HEK293 (cell line): Measurements from ENCODE around the gene BHLHE23.

ENCODE experiments used
- CTCF ChIA-PET: fragments of 350-600 bp; formaldehyde crosslinking; extraction: SDS; loops from one replicate; lab custom pipeline; 2021; ENCODE audit warnings: antibody characterized with exemption; lab: Yijun Ruan, JAX
- POLR2A ChIA-PET: fragments of 300-600 bp; formaldehyde crosslinking; extraction: SDS; loops from one replicate; lab custom pipeline; 2020; ENCODE audit warnings: antibody characterized with exemption, inconsistent platforms; lab: Yijun Ruan, JAX
- H3K27ac ChIP-seq: fragments of 200-500 bp; sonication (Bioruptor generic); 2 replicates; pipeline ENCODE4 v1.5.1; 2014; ENCODE audit warnings: low read depth, low read length, control low read depth, inconsistent platforms; ENCODE audit errors: extremely low read depth
- H3K36me3 ChIP-seq, 2 experiments: fragments of 200-500 bp in 1 of 2; sonication (Bioruptor generic) in 1 of 2; 1 replicate in 1 of 2; 2 replicates in 1 of 2; pipeline ENCODE4 v1.5.1; 2014 to 2017; ENCODE audit warnings: inconsistent platforms in 2 of 2, low read length in 2 of 2; ENCODE audit not compliant: control insufficient read depth in 2 of 2, insufficient read depth in 1 of 2
- H3K4me1 ChIP-seq: fragments of 200-500 bp; sonication (Bioruptor generic); 2 replicates; pipeline ENCODE4 v1.5.1; 2014; ENCODE audit warnings: mild to moderate bottlenecking, low read length, inconsistent platforms; ENCODE audit not compliant: control insufficient read depth, insufficient read depth
- H3K4me3 ChIP-seq: 2 replicates; pipeline ENCODE4 v1.5.1; 2011; ENCODE audit warnings: low read depth, mild to moderate bottlenecking, control low read depth, low read length, moderate library complexity
- H3K9me3 ChIP-seq: fragments of 200-500 bp; sonication (Bioruptor generic); 2 replicates; pipeline ENCODE4 v1.5.1; 2014; ENCODE audit warnings: low read depth, low read length, inconsistent platforms; ENCODE audit not compliant: control insufficient read depth, insufficient read depth
- GLIS2 ChIP-seq: fragments of 450-650 bp; formaldehyde crosslinking; IDR thresholded peaks from 2 replicates; pipeline ENCODE4 v1.5.1; 2016; ENCODE audit warnings: missing biosample characterization, missing genetic modification characterization
- HIC1 ChIP-seq: fragments of 450-650 bp; formaldehyde crosslinking; IDR thresholded peaks from 2 replicates; pipeline ENCODE4 v1.5.1; 2016; ENCODE audit warnings: missing biosample characterization, missing genetic modification characterization
- OSR2 ChIP-seq: fragments of 450-650 bp; formaldehyde crosslinking; IDR thresholded peaks from 2 replicates; pipeline ENCODE4 v1.5.1; 2016; ENCODE audit warnings: missing biosample characterization, missing genetic modification characterization
- SETDB1 ChIP-seq: IDR thresholded peaks from one replicate; pipeline ENCODE4 v1.6.1; 2017; ENCODE audit warnings: mild to moderate bottlenecking, low read length, moderate library complexity, mixed read lengths; ENCODE audit not compliant: insufficient read length
- TRIM28 ChIP-seq: IDR thresholded peaks from 2 replicates; pipeline ENCODE4 v1.6.1; 2011; ENCODE audit warnings: low read length, control low read depth, borderline replicate concordance
- ZBTB10 ChIP-seq: fragments of 450-650 bp; formaldehyde crosslinking; IDR thresholded peaks from 2 replicates; pipeline ENCODE4 v1.5.1; 2016; ENCODE audit warnings: missing biosample characterization, missing genetic modification characterization
- ZBTB20 ChIP-seq: fragments of 450-650 bp; formaldehyde crosslinking; IDR thresholded peaks from 2 replicates; pipeline ENCODE4 v1.5.1; 2016; ENCODE audit warnings: missing biosample characterization, missing genetic modification characterization
- ZBTB26 ChIP-seq: fragments of 450-650 bp; formaldehyde crosslinking; optimal IDR thresholded peaks from 2 replicates; pipeline ENCODE3; 2016; ENCODE audit warnings: missing biosample characterization, mild to moderate bottlenecking, missing genetic modification characterization
- ZFHX2 ChIP-seq: fragments of 450-650 bp; formaldehyde crosslinking; conservative IDR thresholded peaks from 2 replicates; pipeline ENCODE4 v1.5.1; 2016; ENCODE audit warnings: missing biosample characterization, missing genetic modification characterization
- ZNF175 ChIP-seq: fragments of 450-650 bp; formaldehyde crosslinking; IDR thresholded peaks from 2 replicates; pipeline ENCODE4 v1.5.1; 2016; ENCODE audit warnings: missing biosample characterization, missing genetic modification characterization
- ZNF335 ChIP-seq: fragments of 450-650 bp; formaldehyde crosslinking; conservative IDR thresholded peaks from 2 replicates; pipeline ENCODE4 v1.5.1; 2016; ENCODE audit warnings: missing biosample characterization, missing genetic modification characterization
- ZNF362 ChIP-seq: fragments of 450-650 bp; formaldehyde crosslinking; IDR thresholded peaks from 2 replicates; pipeline ENCODE4 v1.5.1; 2016; ENCODE audit warnings: missing biosample characterization, missing genetic modification characterization
- ZNF398 ChIP-seq: fragments of 450-650 bp; formaldehyde crosslinking; IDR thresholded peaks from 2 replicates; pipeline ENCODE4 v1.5.1; 2017; ENCODE audit warnings: missing biosample characterization, missing genetic modification characterization
- ZNF521 ChIP-seq: fragments of 450-650 bp; formaldehyde crosslinking; IDR thresholded peaks from 2 replicates; pipeline ENCODE4 v1.5.1; 2017; ENCODE audit warnings: missing biosample characterization, mild to moderate bottlenecking, missing genetic modification characterization
- ZNF645 ChIP-seq: fragments of 450-650 bp; formaldehyde crosslinking; IDR thresholded peaks from 2 replicates; pipeline ENCODE4; 2016; ENCODE audit warnings: missing biosample characterization, missing genetic modification characterization
- ZNF692 ChIP-seq: fragments of 450-650 bp; formaldehyde crosslinking; IDR thresholded peaks from 2 replicates; pipeline ENCODE4 v1.5.1; 2016; ENCODE audit warnings: missing biosample characterization, missing genetic modification characterization

The BHLHE23 gene

GRCh38 chr20:63055575-63056235 is 48.9 kb upstream of the BHLHE23 start:
- CTCF ChIA-PET = interaction anchor here (0.6 to 1.8 kb wide), 17 partner anchors 9 to 410 kb away, joined by 3 to 14 read pairs (median 3); partner anchors contain the start of gene YTHDF1
- no peaks in the 10 kb centered on the region for H3K4me1 ChIP-seq
- POLR2A ChIA-PET = no interaction called here

GRCh38 chr20:63054681-63055240 is 48.0 kb upstream of the BHLHE23 start:
- Histone ChIP-seq H3K36me3 (no peaks in the 10 kb centered on the region), H3K4me1 (no peaks in the 10 kb centered on the region), H3K4me3 (no peak overlapping the region), H3K27ac (no peak overlapping the region), H3K9me3 (no peaks in the 10 kb centered on the region)
- ChIA-PET CTCF (interaction anchor here (0.6 to 0.7 kb wide), 3 partner anchors 117 to 128 kb away, joined by 3 to 4 read pairs (median 3); no protein-coding TSS in a partner anchor), POLR2A (no interaction called here)
- no peak for TF ChIP-seq ZNF362 (tag by site-specific recombination)
- TF ChIP-seq ZBTB10 = no peak
- no peak for TF ChIP-seq ZNF175 (tag by site-specific recombination)
- TF ChIP-seq ZNF692 (tag by site-specific recombination) = no peak
- no peak for TF ChIP-seq OSR2
- no peak for TF ChIP-seq TRIM28
- no peak for TF ChIP-seq ZBTB20
- TF ChIP-seq SETDB1 = no peak

More at GRCh38 chr20:63055575-63056235, 48.9 kb upstream of the BHLHE23 start:
- Histone ChIP-seq H3K36me3 (no peaks in the 10 kb centered on the region), H3K4me3 (no peak overlapping the region), H3K9me3 (no peaks in the 10 kb centered on the region), H3K27ac (no peak overlapping the region)
- peak; percentile 77 for TF ChIP-seq ZFHX2 (tag by site-specific recombination)
- peak; percentile 76 for TF ChIP-seq ZNF335
- TF ChIP-seq GLIS2 (tag by site-specific recombination) = 0 out of 2 replicates have a peak, but pooled peaks have one; percentile 10
- 0 out of 2 replicates have a peak, but pooled peaks have one; percentile 53 for TF ChIP-seq HIC1 (tag by site-specific recombination)
- peak; percentile 16; the same call in 1 of the 2 replicates for TF ChIP-seq ZNF398 (tag by site-specific recombination)
- no peak for TF ChIP-seq ZNF645 (tag by site-specific recombination)
- TF ChIP-seq ZBTB26 (tag by site-specific recombination) = no peak
- TF ChIP-seq ZNF521 = no peak
